Endothelial cell of umbilical vein (primary cell): Measurements from ENCODE around the gene CCBE1. TPM values are rescaled to one million over a fixed set of nuclear protein-coding genes. Genes with fewer than 3 reads are reported as not detected.

Experiments
- BruUV-seq: library from RNA; stranded (reverse); fragments of 400-500 nt; replicated peaks from 2 replicates; lab custom pipeline; 2021; lab: Mats Ljungman, UMichigan
- CTCF ChIA-PET: fragments of 300-600, 350-600 bp; sonication (Branson Sonifier 250); formaldehyde crosslinking; loops from one replicate; lab custom pipeline; 2021; ENCODE audit warnings: antibody characterized with exemption, inconsistent platforms; lab: Charles Lee
- POLR2A ChIA-PET: fragments of 300-600, 350-600 bp; sonication (Branson Sonifier 250); formaldehyde crosslinking; loops from one replicate; lab custom pipeline; 2021; ENCODE audit warnings: antibody characterized with exemption, inconsistent platforms; lab: Charles Lee
- DNase-seq: peaks from one replicate; pipeline ENCODE4 v3.0.0-alpha.2; 2011; ENCODE audit warnings: low read depth, low spot score
- FAIRE-seq: peaks from 2 replicates; lab custom pipeline; 2011; peaks lifted over from hg19 to GRCh38; lab: Jason Lieb, UNC
- H2AFZ ChIP-seq: 2 replicates; pipeline ENCODE4 v1.6.0; 2012; ENCODE audit warnings: low read depth, low read length, control low read depth, inconsistent platforms
- H3K27ac ChIP-seq: 2 replicates; pipeline ENCODE4 v1.5.1; 2011; ENCODE audit warnings: low read depth, mild to moderate bottlenecking, control low read depth, low read length, moderate library complexity; ENCODE audit not compliant: insufficient read depth
- H3K27me3 ChIP-seq, 2 experiments: 2 replicates each; pipeline versions ENCODE4 v1.6.0 to v1.6.1; 2011; ENCODE audit warnings: low read length in 2 of 2, mixed read lengths in 1 of 2; ENCODE audit not compliant: control insufficient read depth in 2 of 2, insufficient read depth in 2 of 2
- H3K36me3 ChIP-seq, 2 experiments: 2 replicates in 1 of 2; 3 replicates in 1 of 2; pipeline ENCODE4 v1.5.1; 2011; ENCODE audit warnings: low read length in 2 of 2, mild to moderate bottlenecking in 1 of 2, moderate library complexity in 1 of 2; ENCODE audit not compliant: control insufficient read depth in 2 of 2, insufficient read depth in 2 of 2; ENCODE audit errors: extremely low read depth in 1 of 2
- H3K4me1 ChIP-seq: 3 replicates; pipeline ENCODE4 v1.5.1; 2011; ENCODE audit warnings: mild to moderate bottlenecking, low read length; ENCODE audit not compliant: control insufficient read depth, insufficient read depth; ENCODE audit errors: extremely low read depth
- H3K4me2 ChIP-seq: 2 replicates; pipeline ENCODE4 v1.6.1; 2011; ENCODE audit warnings: low read length, control low read depth, mixed read lengths; ENCODE audit not compliant: insufficient read depth
- H3K4me3 ChIP-seq, 3 experiments: fragments of 200-600 bp in 1 of 3; sonication (generic), shearing (Covaris generic) in 1 of 3; replicated peaks in 1 of 3; 2 replicates each; pipeline ENCODE4 v1.5.1; 2011 to 2016; ENCODE audit warnings: control low read depth in 3 of 3, low read length in 3 of 3, mild to moderate bottlenecking in 2 of 3, inconsistent platforms in 1 of 3, low read depth in 1 of 3, moderate library complexity in 1 of 3; ENCODE audit not compliant: insufficient read depth in 1 of 3
- H3K79me2 ChIP-seq: 2 replicates; pipeline ENCODE4 v1.6.0; 2012; ENCODE audit warnings: low read length, inconsistent platforms; ENCODE audit not compliant: control insufficient read depth, insufficient read depth
- H3K9ac ChIP-seq: replicated peaks from 2 replicates; pipeline ENCODE3; 2011; ENCODE audit warnings: low read length, control low read depth; ENCODE audit not compliant: insufficient read depth; ENCODE audit errors: extremely low read depth
- H3K9me1 ChIP-seq: replicated peaks from 3 replicates; pipeline ENCODE4 v1.6.0; 2011; ENCODE audit warnings: mild to moderate bottlenecking, low read length; ENCODE audit not compliant: control insufficient read depth, insufficient read depth; ENCODE audit errors: extremely low read depth
- H3K9me3 ChIP-seq: replicated peaks from 2 replicates; pipeline ENCODE4 v1.5.1; 2012; ENCODE audit warnings: low read length, inconsistent platforms; ENCODE audit not compliant: control insufficient read depth, insufficient read depth
- H4K20me1 ChIP-seq: replicated peaks from 2 replicates; pipeline ENCODE3; 2011; ENCODE audit warnings: mild to moderate bottlenecking, low read length; ENCODE audit not compliant: control insufficient read depth, insufficient read depth; ENCODE audit errors: extremely low read depth
- CTCF ChIP-seq, 2 donors: IDR thresholded peaks; 1 replicate in 1 of 2; 2 replicates in 1 of 2; pipeline ENCODE4 v1.5.1; 2011; ENCODE audit warnings: low read length in 2 of 2, mild to moderate bottlenecking in 2 of 2, moderate library complexity in 2 of 2, control low read depth in 1 of 2, inconsistent platforms in 1 of 2, low read depth in 1 of 2; ENCODE audit not compliant: insufficient read depth in 1 of 2; ENCODE audit errors: extremely low read depth in 1 of 2
- EZH2 ChIP-seq: IDR thresholded peaks from 2 replicates; pipeline ENCODE4 v1.6.1; 2012; ENCODE audit warnings: borderline replicate concordance, low read depth, mild to moderate bottlenecking, moderate library complexity, low read length, inconsistent platforms; ENCODE audit not compliant: severe bottlenecking
- FOS ChIP-seq: IDR thresholded peaks from 2 replicates; pipeline ENCODE4 v1.6.1; 2011; ENCODE audit warnings: mild to moderate bottlenecking, low read length, moderate library complexity, borderline replicate concordance; ENCODE audit not compliant: insufficient read depth
- GATA2 ChIP-seq: IDR thresholded peaks from 2 replicates; pipeline ENCODE4 v1.7.0; 2011; ENCODE audit warnings: low read depth, mild to moderate bottlenecking, moderate library complexity, mixed read lengths, low read length; ENCODE audit not compliant: insufficient read length, insufficient read depth
- JUN ChIP-seq: IDR thresholded peaks from 2 replicates; pipeline ENCODE4 v1.6.1; 2011; ENCODE audit warnings: borderline replicate concordance, low read depth; ENCODE audit not compliant: insufficient read length, insufficient read depth
- MAX ChIP-seq: IDR thresholded peaks from 2 replicates; pipeline ENCODE4 v1.6.1; 2011; ENCODE audit not compliant: insufficient read depth, insufficient read length
- MYC ChIP-seq: IDR thresholded peaks from one replicate; pipeline ENCODE4 v1.6.1; 2011; ENCODE audit warnings: mild to moderate bottlenecking, low read depth, low read length
- POLR2A ChIP-seq: IDR thresholded peaks from 2 replicates; pipeline ENCODE4 v1.6.1; 2012; ENCODE audit warnings: low read depth, mild to moderate bottlenecking, control low read depth, low read length
- POLR2AphosphoS5 ChIP-seq: IDR thresholded peaks from 2 replicates; pipeline ENCODE4 v1.6.1; 2012; ENCODE audit warnings: low read depth, mild to moderate bottlenecking, control low read depth, low read length, moderate library complexity; ENCODE audit not compliant: insufficient read depth
- dilution Hi-C: fragments of 300-500 bp; cut with MboI; formaldehyde crosslinking; loops from one replicate; pipeline ENCODE4 v1.15.0; 2019; ENCODE audit warnings: low sequenced_read_pairs; ENCODE audit not compliant: extremely low pct_ligation_motif_present
- intact Hi-C: fragments of 100-400 bp; cut with micrococcal nuclease; formaldehyde crosslinking; loops from one replicate; pipeline ENCODE4 v1.10.0; 2022
- polyA plus RNA-seq, 4 experiments: library from polyadenylated mRNA; depleted of rRNA in 3 of 4; stranded (reverse) in 3 of 4; unstranded in 1 of 4; fragments of >200 nt; gene quantifications; 2 replicates each; pipeline versions ENCODE4 v1.2.1 to v1.2.3, GENCODE V29; 2011 to 2012; ENCODE audit warnings: missing spikeins in 1 of 4
- total RNA-seq: library from RNA; stranded (reverse); gene quantifications from 2 replicates; pipeline ENCODE4 v1.2.3, GENCODE V29; 2021

CCBE1 gene
- total and polyA plus RNA-seq, 2 donors (not counting 3 experiments of a cell fraction or from before 2014, with no cell fraction given), result 0.04 TPM; not detected in 1

GRCh38 chr18:59573962-59574361 is 123.3 kb downstream of the CCBE1 start:
- dilution Hi-C loops (no loop called here), intact Hi-C loops (no loop called here)
- Histone ChIP-seq H3K4me1 (no peaks in the 10 kb centered on the region), H2AFZ (no peak overlapping the region), H3K4me3 (no peak overlapping the region), H3K27me3 (no peaks in the 10 kb centered on the region), H3K9me1 (no peaks in the 10 kb centered on the region), H3K79me2 (no peaks in the 10 kb centered on the region), H3K4me2 (no peak overlapping the region), H3K36me3 (no peaks in the 10 kb centered on the region), H3K9me3 (no peaks in the 10 kb centered on the region), H3K9ac (no peak overlapping the region), H3K27ac (no peak overlapping the region), H4K20me1 (no peaks in the 10 kb centered on the region)
- ChIA-PET POLR2A (no interaction called here), CTCF (interaction anchor here (1.1 kb wide), 1 partner anchor 58 kb away, joined by 5 read pairs; no protein-coding TSS in a partner anchor)
- DNase-seq, result no peak
- TF ChIP-seq POLR2AphosphoS5, result no peak
- TF ChIP-seq JUN, result no peak
- TF ChIP-seq GATA2, result no peak
- TF ChIP-seq EZH2, result no peak
- no peak for TF ChIP-seq CTCF (IDR thresholded peaks at IDR 0.05; ENCODE audit: extremely low read depth in 1 of 2, insufficient read depth in 1 of 2, low read depth in 1 of 2, low read length in 2 of 2)
- TF ChIP-seq FOS, result no peak
- no peak for TF ChIP-seq MYC
- no peak for TF ChIP-seq POLR2A
- TF ChIP-seq MAX, result no peak
- BruUV-seq, result no TSS peak
- no peak for FAIRE-seq
